ENCODE measurements around the gene MTIF2.
A peak's percentile ranks its signal among the peaks of the same experiment; 100 is the strongest.
"Not testable (repeated sequence)": the region's sequence is repeated elsewhere in the genome, so short reads cannot be mapped to it uniquely, and the experiment has no call there.

MTIF2 gene

DNA sequence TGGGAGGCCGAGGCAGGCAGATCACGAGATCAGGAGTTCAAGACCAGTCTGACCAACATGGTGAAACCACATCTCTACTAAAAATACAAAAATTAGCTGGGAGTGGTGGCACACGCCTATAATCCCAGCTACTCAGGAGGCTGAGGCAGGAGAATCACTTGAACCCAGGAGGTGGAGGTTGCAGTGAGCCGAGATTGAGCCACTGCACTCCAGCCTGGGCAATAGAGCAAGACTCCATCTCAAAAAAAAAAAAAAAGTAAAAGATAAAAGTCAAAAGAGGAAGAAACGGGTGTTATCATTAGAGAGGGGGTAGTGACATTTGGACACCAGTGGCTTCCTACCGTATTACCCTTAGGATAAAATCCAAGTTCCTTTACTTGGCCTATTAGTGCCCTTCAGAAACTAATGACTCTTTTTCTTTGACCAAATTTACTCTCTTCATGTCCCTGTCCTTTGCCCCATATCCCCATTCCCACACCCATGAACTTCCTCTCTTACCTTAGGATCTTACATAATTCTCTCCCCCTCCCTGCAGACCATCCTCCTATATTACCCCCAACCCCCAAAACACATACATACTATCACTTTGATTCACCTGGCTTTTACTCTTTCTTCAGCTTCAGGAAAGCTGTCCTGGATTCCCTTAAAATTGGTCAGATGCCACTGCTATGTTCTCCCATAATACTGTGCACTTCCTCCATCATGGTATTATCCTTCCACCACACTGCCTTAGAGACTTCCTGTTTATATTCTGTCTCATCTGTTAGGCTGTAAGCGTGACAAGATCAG lies 41.4 kb downstream of the MTIF2 start:
- H3K27me3 ChIP-seq (ENCODE audit: insufficient read depth, low read length); H3K4me3 ChIP-seq (ENCODE audit: low read depth, low read length); H3K4ac ChIP-seq (ENCODE audit: low read depth, low read length); H3K36me3 ChIP-seq (ENCODE audit: control insufficient read depth in 1 of 2, insufficient read depth in 2 of 2, low read length in 2 of 2); H2AFZ ChIP-seq (ENCODE audit: insufficient read depth, low read length, poor library complexity); H3K79me2 ChIP-seq (ENCODE audit: control insufficient read depth, insufficient read depth, low read length, poor library complexity); H3K23ac ChIP-seq (ENCODE audit: low read length); H4K8ac ChIP-seq (ENCODE audit: low read depth, low read length); DNase-seq; H3K4me2 ChIP-seq (ENCODE audit: low read length); H3K14ac ChIP-seq (ENCODE audit: low read length); H2AK5ac ChIP-seq (ENCODE audit: low read length); H3K9ac ChIP-seq (ENCODE audit: low read length); H3K9me3 ChIP-seq (ENCODE audit: insufficient read depth, low read depth, low read length); H3K4me1 ChIP-seq (ENCODE audit: control insufficient read depth in 1 of 2, insufficient read depth in 2 of 2, low read length in 2 of 2); H3K18ac ChIP-seq (ENCODE audit: low read length); H4K91ac ChIP-seq (ENCODE audit: low read depth, low read length); H2BK5ac ChIP-seq (ENCODE audit: low read depth, low read length, poor library complexity); H3K27ac ChIP-seq (ENCODE audit: low read depth, low read length); H2BK120ac ChIP-seq (ENCODE audit: insufficient read depth, low read length, poor library complexity); H4K12ac ChIP-seq (ENCODE audit: low read depth, low read length); H2BK12ac ChIP-seq (ENCODE audit: low read length): not testable (repeated sequence)
- H3K79me1 ChIP-seq (ENCODE audit: low read length), result peaks cover 12% of the 10 kb centered on the region
- WGBS (ENCODE audit: extremely low coverage, insufficient coverage, insufficient read length), result no CpG with 5 or more reads among the region's 7 CpGs

GRCh38 chr2:55225481-55226020 lies 43.5 kb downstream of the MTIF2 start:
- no CpG with 5 or more reads among the region's 19 CpGs for WGBS (ENCODE audit: extremely low coverage, insufficient coverage, insufficient read length)
- no peak overlapping the region for H3K18ac ChIP-seq (ENCODE audit: low read length)

DNA sequence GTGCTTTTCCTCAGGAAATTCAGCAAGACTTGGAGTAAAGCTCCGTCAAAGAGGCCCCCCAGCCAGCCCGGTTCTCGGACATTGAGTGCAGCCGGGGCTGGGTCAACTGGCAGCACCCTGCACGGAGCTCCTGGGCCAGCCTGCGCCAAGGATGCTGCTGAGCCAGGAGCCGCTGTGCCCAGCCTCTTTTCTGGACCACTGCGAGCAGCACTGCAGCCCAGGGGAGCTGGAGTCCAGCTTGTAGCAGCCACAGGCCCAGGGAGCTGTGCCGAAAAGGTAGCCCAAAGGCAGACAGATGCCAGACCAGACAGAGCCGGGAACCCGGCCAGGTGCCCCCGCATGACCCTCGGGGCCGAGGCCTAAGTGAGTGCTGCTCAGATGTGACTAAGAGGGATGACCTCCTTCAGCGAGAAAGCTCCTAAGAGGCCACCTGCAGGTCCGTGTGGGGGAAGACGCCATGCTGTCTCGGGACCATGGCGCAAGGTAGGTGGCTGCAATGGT lies 44.2 kb downstream of the MTIF2 start:
- Histone ChIP-seq H3K79me1 (ENCODE audit: low read length) (peaks cover 2% of the 10 kb centered on the region), H3K36me3 (ENCODE audit: control insufficient read depth in 1 of 2, insufficient read depth in 2 of 2, low read length in 2 of 2) (peaks cover 6% of the 10 kb centered on the region in 2 experiments), H2BK120ac (ENCODE audit: insufficient read depth, low read length, poor library complexity) (no peak overlapping the region), H2BK5ac (ENCODE audit: low read depth, low read length, poor library complexity) (no peak overlapping the region), H3K79me2 (ENCODE audit: control insufficient read depth, insufficient read depth, low read length, poor library complexity) (peaks cover 2% of the 10 kb centered on the region), H2AK5ac (ENCODE audit: low read length) (no peak overlapping the region), H3K4me2 (ENCODE audit: low read length) (no peak overlapping the region), H3K4ac (ENCODE audit: low read depth, low read length) (no peak overlapping the region), H3K18ac (ENCODE audit: low read length) (no peak overlapping the region), H2BK12ac (ENCODE audit: low read length) (no peak overlapping the region), H3K14ac (ENCODE audit: low read length) (no peak overlapping the region), H3K27me3 (ENCODE audit: insufficient read depth, low read length) (no peaks in the 10 kb centered on the region), H4K8ac (ENCODE audit: low read depth, low read length) (no peak overlapping the region), H4K12ac (ENCODE audit: low read depth, low read length) (no peak overlapping the region), H4K91ac (ENCODE audit: low read depth, low read length) (no peak overlapping the region), H3K9me3 (ENCODE audit: insufficient read depth, low read depth, low read length) (peaks cover 3% of the 10 kb centered on the region), H3K23ac (ENCODE audit: low read length) (no peak overlapping the region), H2AFZ (ENCODE audit: insufficient read depth, low read length, poor library complexity) (no peak overlapping the region), H3K4me1 (ENCODE audit: control insufficient read depth in 1 of 2, insufficient read depth in 2 of 2, low read length in 2 of 2) (peaks cover 2% of the 10 kb centered on the region in 2 experiments), H3K27ac (ENCODE audit: low read depth, low read length) (no peak overlapping the region), H3K4me3 (ENCODE audit: low read depth, low read length) (no peak overlapping the region), H3K9ac (ENCODE audit: low read length) (no peak overlapping the region)
- peak in 1 of 2 donors; percentile 19 for DNase-seq
- no CpG with 5 or more reads among the region's 19 CpGs for WGBS (ENCODE audit: extremely low coverage, insufficient coverage, insufficient read length)

More at GRCh38 chr2:55225481-55226020, 43.5 kb downstream of the MTIF2 start:
- no peak overlapping the region for H2AFZ ChIP-seq (ENCODE audit: insufficient read depth, low read length, poor library complexity)
- no peak overlapping the region for H4K91ac ChIP-seq (ENCODE audit: low read depth, low read length)
- no peak overlapping the region for H4K8ac ChIP-seq (ENCODE audit: low read depth, low read length)
- no peak overlapping the region for H2BK5ac ChIP-seq (ENCODE audit: low read depth, low read length, poor library complexity)
- no peak overlapping the region for H3K9ac ChIP-seq (ENCODE audit: low read length)
- H3K4me1 ChIP-seq (ENCODE audit: control insufficient read depth in 1 of 2, insufficient read depth in 2 of 2, low read length in 2 of 2), result peaks cover 2% of the 10 kb centered on the region in 2 experiments
- H4K12ac ChIP-seq (ENCODE audit: low read depth, low read length), result no peak overlapping the region
- H3K79me2 ChIP-seq (ENCODE audit: control insufficient read depth, insufficient read depth, low read length, poor library complexity), result peaks cover 2% of the 10 kb centered on the region
- H3K14ac ChIP-seq (ENCODE audit: low read length), result no peak overlapping the region
- H3K4me3 ChIP-seq (ENCODE audit: low read depth, low read length), result no peak overlapping the region
- peaks cover 6% of the 10 kb centered on the region in 2 experiments for H3K36me3 ChIP-seq (ENCODE audit: control insufficient read depth in 1 of 2, insufficient read depth in 2 of 2, low read length in 2 of 2)
- H2BK12ac ChIP-seq (ENCODE audit: low read length), result no peak overlapping the region
- no peak overlapping the region for H3K4ac ChIP-seq (ENCODE audit: low read depth, low read length)
- no peak overlapping the region for H2AK5ac ChIP-seq (ENCODE audit: low read length)
- no peak overlapping the region for H3K23ac ChIP-seq (ENCODE audit: low read length)
- no peak overlapping the region for H2BK120ac ChIP-seq (ENCODE audit: insufficient read depth, low read length, poor library complexity)
- peaks cover 2% of the 10 kb centered on the region for H3K79me1 ChIP-seq (ENCODE audit: low read length)
- peaks cover 3% of the 10 kb centered on the region for H3K9me3 ChIP-seq (ENCODE audit: insufficient read depth, low read depth, low read length)
- no peaks in the 10 kb centered on the region for H3K27me3 ChIP-seq (ENCODE audit: insufficient read depth, low read length)
- no peak overlapping the region for H3K4me2 ChIP-seq (ENCODE audit: low read length)
- DNase-seq, result no peak
- no peak overlapping the region for H3K27ac ChIP-seq (ENCODE audit: low read depth, low read length)

- H3K9ac ChIP-seq (ENCODE audit: low read length), result no peak overlapping the region
- WGBS (ENCODE audit: extremely low coverage, insufficient coverage, insufficient read length), result no CpG with 5 or more reads among the region's 25 CpGs
These were observed 44.9 kb downstream of the MTIF2 start for GRCh38 chr2:55223958-55224760.

More at GRCh38 chr2:55223958-55224760, 44.9 kb downstream of the MTIF2 start:
- Histone ChIP-seq H3K9me3 (ENCODE audit: insufficient read depth, low read depth, low read length) (peaks cover 3% of the 10 kb centered on the region), H2BK5ac (ENCODE audit: low read depth, low read length, poor library complexity) (no peak overlapping the region), H4K12ac (ENCODE audit: low read depth, low read length) (no peak overlapping the region), H3K4me3 (ENCODE audit: low read depth, low read length) (no peak overlapping the region), H3K23ac (ENCODE audit: low read length) (no peak overlapping the region), H3K4me1 (ENCODE audit: control insufficient read depth in 1 of 2, insufficient read depth in 2 of 2, low read length in 2 of 2) (no peaks in the 10 kb centered on the region), H2BK12ac (ENCODE audit: low read length) (no peak overlapping the region), H3K79me2 (ENCODE audit: control insufficient read depth, insufficient read depth, low read length, poor library complexity) (peaks cover 2% of the 10 kb centered on the region), H3K36me3 (ENCODE audit: control insufficient read depth in 1 of 2, insufficient read depth in 2 of 2, low read length in 2 of 2) (peaks cover 6% of the 10 kb centered on the region in 2 experiments), H3K14ac (ENCODE audit: low read length) (no peak overlapping the region), H4K91ac (ENCODE audit: low read depth, low read length) (no peak overlapping the region), H3K4ac (ENCODE audit: low read depth, low read length) (no peak overlapping the region), H2AK5ac (ENCODE audit: low read length) (no peak overlapping the region), H4K8ac (ENCODE audit: low read depth, low read length) (no peak overlapping the region), H3K4me2 (ENCODE audit: low read length) (no peak overlapping the region), H3K27ac (ENCODE audit: low read depth, low read length) (no peak overlapping the region), H2BK120ac (ENCODE audit: insufficient read depth, low read length, poor library complexity) (no peak overlapping the region), H3K27me3 (ENCODE audit: insufficient read depth, low read length) (no peaks in the 10 kb centered on the region), H3K79me1 (ENCODE audit: low read length) (peaks cover 2% of the 10 kb centered on the region), H2AFZ (ENCODE audit: insufficient read depth, low read length, poor library complexity) (no peak overlapping the region), H3K18ac (ENCODE audit: low read length) (no peak overlapping the region)
- no peak for DNase-seq

All from trophoblast cell (in vitro differentiated cells and primary cell).